NCI-H524 (cell line): ENCODE data around the gene ANO4.

Source experiments
- DNase-seq, 2 experiments: peaks; one replicate each; lab custom pipeline; 2025; lab: John Stamatoyannopoulos, UW

ANO4 gene

DNA sequence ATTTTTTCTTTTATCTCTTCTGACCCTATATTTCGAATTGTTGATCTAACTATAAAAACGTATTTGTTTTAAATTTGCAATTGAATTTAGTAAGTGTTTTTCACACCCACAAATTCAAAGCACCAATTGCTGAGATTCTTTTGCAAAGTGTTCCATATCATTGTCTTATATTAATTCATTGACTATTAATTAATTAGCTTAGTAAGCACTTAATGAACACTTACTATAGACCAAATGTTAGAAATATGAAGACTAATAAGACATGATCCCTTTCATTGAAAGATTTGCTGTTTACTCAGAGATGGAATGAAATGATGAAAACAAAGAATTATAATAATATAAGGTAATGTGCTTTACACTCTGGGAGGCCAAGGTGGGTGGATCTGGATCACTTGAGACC lies 14.2 kb downstream of the ANO4 start:
- DNase-seq = no peak

DNA sequence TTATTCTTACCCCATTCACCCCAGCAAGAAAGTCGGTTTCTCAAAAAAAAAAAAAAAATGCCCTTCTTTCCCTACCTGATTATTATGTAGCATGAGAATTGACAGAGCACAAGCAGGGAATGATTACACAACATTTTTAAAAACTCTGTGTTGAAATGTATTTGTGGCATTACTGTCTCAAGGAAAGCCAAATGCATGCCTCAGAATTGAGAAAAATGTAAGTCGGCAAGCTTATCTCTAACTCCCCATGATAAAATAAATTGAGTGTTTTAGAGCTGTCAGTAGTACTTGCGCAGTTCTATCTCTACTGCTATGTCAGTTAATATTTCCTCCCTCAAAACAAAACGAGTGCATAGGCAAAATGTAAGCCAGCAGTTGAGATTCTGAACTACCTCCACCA lies 25.7 kb downstream of the ANO4 start:
- no peak for DNase-seq

DNA sequence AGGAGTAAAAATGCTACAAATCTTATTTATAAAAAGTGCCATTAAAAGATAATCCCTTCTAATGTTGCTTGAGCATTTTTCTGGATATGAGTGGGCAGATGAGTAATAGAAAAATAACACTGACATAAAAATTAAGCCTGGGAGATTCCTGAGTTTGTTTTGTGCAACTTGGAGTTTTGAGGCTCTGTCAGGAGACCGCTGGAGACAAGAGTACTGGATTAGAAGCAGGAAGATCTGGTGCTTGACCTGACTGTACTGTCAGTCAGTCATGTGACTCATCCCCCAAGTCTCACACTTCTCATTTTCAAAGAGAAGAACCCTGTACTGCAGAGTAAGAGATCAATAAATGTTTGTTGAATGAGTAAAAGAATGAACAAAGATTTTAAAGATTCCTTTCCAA lies 29.4 kb downstream of the ANO4 start:
- no peak for DNase-seq

DNA sequence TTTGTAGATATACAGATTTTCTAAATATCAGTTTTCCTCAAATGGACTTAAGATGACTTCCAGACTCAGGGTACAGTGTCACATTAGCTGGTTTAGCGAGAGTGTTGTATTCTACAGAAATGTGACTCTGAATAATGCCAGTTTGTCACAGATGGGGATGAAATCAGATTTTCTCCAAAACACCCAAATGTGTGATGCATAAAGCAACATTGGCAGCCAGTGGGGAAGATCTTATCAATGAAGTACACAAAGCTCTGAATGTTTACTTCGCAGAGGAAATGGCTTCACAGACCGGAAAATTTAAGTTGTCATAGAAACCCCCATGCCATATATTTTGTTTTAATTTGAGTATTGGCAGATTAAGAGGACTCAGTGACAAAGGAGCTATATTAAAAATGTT lies 29.9 kb downstream of the ANO4 start:
- DNase-seq = no peak

DNA sequence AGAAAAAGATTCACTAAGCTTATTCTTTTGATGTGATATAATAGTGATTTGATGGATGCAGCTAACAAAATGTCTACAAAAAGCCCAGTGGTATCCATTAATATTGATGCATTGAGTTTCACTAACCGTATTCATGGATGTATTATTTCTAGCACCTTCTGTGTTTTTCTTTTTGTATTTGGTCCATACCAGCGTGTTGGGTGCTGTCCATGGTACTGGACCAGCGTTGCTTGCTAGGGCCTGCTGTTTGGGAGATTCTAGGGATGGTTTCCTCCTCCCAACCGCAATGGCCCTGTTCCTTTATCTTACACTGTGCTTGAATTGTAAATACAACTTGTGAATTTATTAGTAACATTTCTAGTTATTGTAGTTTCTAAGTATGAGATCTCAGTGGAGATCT lies 31.7 kb downstream of the ANO4 start:
- DNase-seq = no peak

DNA sequence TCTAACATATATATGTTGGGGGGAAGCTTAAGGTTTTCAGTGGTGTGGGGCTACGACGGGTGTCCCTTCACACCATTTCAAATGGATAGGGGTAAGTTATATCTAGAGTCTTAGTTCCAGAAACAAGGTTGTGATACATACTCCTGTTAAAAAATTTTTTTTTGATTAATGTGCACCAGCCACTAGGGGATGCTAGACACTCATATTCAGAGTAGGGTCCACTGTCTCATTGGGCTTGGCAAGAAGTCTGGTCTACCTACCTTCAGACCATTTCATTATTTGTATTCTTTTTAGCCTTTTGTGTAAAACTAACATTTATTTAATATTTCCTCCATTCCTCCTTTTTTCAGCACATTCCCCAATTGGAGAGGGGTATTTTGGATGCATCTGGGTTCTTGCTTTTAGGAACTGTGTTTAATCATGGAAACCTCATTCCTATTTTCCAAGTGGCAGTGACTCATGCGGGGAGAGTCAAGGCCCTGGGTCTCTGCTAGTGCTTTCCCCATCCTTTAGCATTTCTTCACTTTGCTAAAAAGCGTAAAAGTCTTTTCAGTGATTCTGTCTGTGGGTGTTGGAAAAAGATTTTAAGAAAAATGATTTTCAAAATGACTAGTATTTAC lies 33.4 kb downstream of the ANO4 start:
- DNase-seq = peak; percentile 22 to 60

DNA sequence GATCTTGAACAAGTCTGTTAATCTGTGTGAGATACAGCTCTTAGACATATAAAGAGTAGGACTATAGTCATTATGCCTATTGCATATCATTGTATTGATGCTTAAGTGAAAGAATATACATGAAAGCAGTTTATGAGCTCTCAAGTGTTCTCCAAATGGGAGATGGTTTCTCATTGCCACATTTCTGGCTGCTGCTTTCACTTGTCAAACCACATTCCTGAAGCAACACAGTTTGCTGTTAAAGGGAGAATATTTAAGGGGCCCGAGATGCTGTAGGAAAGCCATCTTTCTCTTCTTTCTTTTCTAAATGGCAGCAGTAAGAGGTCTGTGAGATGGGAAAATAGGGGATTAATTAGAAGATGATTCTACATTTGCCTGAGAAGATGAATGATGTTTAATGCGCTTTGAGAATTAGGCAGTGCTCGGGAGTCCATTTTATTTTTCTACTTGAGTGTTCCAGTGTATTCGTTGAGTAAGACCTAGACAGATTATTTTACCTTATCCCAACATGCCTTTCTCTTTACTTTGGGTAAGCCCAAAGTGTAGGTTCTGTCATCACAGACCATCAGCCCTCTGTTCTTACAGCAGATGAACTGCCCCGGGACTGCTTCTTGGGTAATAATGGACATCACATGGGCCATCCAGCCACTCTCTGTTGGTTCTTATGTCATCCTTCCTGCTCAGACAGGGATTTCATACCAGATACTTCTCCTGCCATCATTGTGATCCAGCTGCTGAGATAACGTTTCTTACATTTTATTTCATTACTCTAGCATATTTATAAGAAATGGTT lies 35.6 kb downstream of the ANO4 start:
- DNase-seq = no peak

DNA sequence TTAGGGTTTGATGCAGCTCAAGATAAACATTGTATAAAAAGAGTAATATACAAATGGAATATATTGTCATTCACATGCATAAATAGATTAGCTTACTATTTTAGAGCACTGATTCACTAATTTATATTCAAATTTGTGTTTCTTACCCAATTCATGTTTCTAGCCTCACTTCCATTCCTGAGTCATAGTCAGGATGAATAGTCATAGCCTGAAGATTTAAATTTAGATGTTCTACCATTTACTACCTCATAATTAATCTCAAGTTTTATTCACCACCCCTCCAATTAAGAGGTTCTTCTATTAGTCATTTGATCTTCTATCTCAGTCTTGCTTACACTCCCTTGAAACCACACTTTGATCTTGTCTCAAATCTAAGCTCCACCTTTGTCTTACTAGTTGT lies 38.7 kb downstream of the ANO4 start:
- DNase-seq = no peak

DNA sequence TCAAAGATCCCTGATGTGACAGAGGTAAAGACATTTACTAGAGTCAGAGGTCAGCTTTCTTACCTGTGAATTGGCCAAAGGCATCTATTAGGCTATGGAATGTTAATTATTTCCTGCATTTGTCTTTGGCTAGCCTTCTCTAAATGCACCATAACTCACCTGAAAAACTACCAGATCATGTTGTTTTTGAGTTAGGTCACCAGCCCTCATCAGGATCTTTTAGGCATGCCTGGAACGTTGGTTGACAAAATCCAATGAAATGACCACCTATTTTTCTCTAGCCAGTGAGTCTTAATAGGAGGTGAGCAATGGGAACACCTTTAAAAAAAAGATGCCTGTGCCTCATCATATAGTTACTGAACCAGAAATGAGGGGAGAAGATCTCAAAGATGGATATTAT lies 46.2 kb downstream of the ANO4 start:
- DNase-seq = no peak

DNA sequence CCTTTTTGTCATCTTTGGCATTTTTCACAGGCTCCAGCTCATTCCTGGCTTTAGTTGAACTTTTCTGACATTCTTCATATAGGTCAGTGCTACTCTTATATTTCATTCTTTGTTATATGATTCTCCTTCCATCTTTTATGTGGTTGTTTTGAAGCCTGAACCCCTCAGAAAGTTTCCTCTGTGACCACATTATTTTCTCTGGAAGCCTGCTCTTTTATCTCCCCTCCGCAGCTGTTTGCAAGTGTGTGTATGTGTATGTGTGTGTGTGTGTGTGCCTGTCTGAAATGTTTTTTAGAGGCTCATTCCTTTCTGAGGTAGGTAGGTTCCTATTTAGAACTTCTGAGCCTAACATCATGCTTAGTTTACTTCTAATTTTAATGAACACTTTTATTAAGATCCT lies 47.6 kb downstream of the ANO4 start:
- DNase-seq = no peak

DNA sequence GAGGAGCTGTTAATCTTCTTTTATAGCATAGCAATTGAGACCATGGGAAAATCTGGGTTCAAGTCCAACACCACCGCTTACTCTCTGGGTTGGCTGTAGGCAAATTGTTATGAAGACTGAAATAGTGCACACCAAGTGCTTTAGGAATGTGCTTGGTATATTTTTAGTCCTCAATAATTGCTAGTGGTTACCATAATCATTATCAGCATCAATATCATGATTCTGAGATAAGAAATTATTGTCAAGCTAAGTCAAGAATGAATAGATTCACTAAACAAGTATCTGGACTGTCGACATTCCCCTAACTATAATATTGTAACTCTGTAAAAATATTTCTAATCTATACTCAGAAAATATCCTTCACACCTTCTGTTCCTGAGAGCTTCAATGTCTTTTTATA lies 48.5 kb downstream of the ANO4 start:
- DNase-seq = no peak

DNA sequence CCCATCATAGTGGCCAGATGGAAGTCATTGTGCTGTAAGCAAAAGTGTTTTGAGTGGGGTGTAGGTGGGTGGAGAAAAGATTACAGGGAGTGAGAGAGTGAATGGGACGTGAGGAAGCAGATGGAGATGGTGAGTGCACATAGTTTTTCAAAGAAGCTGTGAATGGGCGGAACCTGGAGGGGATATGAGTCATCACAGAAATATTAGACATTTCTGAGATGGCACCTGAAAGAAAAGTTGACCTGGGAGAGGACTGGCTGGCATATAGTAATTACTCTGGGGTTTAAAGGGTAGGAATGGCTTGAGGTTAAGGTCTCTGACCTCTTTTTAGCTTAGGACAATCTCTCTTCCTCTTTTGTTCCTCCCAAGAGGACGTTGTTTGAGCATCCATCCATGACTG lies 50.5 kb downstream of the ANO4 start:
- peak; percentile 11 to 55 for DNase-seq

DNA sequence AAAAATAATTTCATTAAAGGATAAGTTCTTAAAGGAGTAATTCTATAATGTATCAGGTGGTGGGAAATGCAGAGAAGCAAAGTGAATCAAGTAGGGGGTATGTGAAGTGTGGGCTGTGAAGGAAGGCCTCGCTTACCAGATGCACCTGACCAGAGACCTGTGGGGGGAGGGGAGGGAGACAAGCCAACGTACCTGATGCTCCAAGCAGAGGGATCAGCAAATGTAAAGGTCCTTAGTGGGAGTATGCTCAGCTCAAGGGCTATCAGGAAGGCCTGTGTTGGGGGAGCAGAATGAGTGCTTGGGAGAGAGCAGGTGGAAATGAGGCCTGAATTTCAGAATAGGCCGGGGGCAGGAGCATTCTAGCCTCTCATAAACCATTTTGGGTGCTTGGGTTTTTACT lies 57.1 kb downstream of the ANO4 start:
- no peak for DNase-seq

DNA sequence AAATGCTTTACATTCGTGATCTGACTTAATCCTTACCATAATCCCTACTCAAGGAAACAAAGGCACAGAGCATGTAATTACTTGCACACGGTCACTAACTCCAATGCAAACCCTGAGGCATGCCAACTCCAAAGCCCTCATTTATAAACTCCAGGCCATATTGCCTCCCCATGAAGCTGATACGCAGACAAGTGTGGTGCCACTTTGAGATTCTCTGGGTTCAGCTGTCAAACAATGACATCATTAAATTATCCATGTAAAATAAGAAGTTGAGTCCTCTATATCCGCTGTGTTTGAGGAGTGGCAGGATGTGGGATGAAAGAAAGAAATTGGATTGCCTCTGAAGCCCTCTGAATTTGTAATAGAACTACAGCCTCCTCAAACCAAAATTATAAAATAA lies 62.8 kb downstream of the ANO4 start:
- peak; percentile 5 to 49 for DNase-seq

DNA sequence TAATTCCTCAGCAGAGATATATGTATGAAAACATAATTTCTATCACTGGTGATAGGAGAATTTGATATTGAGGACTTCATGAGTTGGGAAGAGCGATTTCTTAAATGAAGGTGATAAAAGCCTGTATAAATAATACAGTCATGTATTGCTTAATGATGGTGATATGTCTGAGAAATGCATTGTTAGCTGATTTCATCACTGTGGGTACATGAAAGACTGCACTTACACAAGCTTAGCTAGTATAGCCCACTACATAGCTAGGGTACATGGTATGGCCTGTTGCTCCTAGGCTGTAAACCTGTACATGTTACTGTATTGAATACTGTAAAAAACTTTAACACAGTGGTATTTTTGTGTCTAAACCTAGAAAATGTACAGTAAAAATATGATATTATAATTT lies 63.4 kb downstream of the ANO4 start:
- no peak for DNase-seq

DNA sequence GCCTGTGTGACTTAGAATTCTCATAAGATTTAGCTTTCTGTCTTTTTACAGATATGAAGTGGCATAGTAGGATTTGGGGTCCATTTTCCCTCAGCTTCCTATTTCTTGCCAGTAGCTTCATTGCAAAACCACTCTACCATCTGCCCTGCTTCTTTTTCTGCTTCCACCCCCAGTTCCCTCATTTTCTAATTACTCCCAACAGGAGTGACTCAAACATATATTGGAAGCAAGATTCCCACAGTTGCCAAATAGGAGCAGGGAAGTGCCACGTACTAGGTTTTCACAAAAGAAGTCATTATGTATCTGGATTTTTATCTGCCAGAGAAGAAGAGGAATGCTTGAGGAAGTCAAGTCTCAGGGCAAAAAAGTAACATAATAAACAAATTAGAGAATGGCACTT lies 64.1 kb downstream of the ANO4 start:
- DNase-seq = no peak

DNA sequence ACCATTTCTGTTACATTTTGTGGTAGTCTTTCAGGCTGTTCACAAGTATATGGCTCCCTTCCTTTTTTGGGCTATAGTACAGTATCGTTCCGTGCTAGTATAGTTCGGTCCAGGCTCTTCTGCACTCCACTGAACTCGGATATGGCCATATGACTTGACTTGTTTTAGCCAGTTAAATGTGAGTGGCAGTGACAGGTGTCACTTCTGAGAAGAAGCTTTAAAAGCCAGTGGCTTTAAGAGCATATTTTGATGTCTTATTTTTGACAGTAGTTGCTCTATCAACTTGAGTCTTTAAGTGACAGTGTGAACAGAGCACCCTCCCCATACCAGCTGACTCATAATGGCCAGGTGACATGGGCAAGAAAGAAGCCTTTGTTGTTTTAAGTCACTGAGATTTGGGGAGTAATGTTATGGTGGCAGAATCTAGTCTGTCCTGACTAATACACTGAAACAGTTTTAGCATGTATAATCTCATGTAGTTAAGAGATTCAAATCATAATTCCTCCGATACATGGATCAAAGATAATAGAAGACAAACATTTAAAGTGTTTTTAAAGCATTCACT lies 64.6 kb downstream of the ANO4 start:
- DNase-seq = peak in 1 of 2 experiments; percentile 37

DNA sequence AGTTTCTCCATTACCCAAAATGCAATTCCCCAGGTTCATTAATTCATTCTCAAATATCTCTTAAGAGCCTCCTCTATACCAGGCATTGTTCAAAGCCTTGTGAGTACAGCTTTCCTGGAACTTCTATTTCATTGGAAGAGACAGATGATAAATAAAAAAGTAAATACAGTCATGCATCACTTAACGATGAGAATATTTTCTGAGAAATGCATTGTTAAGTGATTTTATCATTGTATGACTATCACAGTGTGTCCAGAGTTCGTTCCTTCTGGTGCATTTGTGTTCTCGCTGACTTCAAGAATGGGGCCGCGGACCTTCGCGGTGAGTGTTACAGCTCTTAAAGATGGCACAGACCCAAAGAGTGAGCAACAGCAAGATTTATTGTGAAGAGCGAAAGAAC lies 66.0 kb downstream of the ANO4 start:
- no peak for DNase-seq

DNA sequence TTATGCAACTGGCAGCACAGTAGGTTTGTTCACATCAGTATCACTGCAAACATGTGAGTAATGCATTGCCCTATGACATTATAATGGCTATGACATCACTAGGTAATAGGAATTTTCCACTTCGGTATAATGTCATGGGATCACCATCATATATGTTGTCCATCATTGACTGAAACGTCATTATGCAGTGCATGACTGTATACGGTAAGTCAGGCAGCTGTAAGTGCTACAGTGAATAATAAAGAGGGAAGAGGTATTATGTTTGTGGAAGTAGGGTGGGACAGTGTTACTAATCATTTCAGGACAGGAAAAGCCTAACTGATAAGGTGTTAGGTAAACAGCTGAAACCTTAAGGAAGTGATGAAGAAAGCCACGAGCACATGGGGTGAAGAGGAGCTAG lies 68.1 kb downstream of the ANO4 start:
- DNase-seq = no peak

DNA sequence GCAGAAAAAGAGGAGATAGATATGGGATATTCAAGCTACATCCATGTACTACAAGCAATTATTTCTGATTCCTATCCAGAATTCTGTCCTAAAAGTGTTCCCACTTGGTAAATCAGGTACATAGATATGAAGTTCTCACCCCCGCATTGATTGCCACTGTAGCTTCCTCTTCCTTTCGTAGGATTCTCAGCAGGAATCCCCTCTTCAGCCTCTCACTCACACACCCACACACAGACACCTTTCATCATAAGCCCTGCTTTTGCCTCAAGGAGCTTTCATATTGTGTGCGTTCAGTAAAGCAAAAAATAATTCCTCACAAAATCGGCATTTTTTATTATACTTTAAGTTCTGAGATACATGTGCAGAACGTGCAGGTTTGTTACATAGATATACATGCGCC lies 69.8 kb downstream of the ANO4 start:
- no peak for DNase-seq

DNA sequence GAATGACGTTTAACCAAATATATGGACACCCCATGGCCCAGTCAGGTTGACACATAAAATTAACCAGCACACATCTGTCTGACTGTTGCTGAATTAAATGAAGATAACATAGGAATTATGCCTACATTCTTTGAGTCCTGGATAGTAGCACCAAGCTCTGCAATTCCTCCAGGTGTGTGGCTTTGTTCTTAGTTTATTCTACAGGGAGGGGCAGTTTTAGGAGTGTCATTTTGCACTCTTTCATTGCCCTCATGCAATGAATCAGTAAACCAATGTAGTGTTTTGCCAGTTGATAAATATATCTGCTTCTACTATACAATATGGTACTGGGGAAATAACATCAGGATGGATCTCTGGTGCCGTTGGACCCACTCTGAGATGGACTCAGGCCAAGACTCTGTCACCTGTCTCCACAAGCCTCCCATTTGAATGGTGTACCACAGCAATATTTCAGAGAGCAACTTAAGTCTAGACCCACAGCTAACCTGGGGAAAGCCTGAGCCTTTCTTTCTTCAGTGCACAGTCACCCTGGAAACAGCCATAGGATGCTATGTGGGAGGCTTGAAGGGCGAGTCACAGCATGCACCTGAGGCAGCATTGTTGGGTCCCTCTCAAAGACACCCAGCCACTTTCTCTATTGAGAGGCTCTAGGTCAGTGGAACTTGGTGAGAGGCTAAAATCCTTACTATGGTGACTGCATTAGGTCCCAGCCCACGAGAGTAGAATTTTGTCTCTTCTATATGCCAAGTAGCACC lies 73.2 kb downstream of the ANO4 start:
- DNase-seq = no peak

DNA sequence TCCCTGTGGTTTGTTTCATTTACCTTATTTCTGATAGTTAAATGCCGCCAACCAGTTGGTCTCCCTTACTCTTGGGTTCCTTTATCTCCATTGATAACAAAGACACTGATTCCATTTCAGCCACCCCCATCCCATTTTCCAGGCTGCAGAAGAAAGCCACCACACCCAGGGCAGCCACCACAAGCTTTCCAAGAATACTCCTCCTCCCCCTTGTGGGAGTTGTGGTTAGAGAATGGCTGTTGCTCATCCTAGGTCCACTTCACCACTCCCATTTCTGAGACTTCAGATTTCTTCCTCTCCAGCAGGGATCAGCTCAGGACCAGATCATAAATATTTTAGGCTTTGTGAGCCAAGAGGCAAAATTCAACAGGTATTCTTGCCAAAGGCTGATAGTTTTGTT lies 73.9 kb downstream of the ANO4 start:
- DNase-seq = no peak

DNA sequence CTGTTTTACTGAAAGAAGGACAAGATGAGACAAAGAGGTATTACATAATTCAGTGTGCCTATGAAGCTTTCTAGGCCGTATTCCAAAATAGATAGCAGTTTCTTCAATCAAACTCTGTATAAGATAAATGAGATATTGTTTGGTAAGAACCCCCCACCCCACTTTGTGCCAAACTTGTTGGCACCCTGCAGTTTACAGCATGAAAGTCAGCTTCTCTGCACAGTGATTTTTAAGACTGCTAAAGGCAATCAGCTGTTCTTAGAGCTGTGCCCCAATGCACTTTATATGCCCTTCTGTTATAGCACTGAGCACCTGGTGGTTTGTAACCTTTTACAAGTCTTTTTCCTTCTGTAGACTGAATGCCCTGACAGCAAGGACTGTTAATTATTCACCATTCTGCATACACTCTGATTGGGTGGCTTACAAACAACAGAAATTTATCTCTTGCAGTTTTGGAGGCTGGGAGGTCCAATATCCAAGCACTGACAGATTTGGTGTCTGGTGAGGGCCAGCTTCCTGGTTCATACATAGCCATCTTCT lies 76.7 kb downstream of the ANO4 start:
- no peak for DNase-seq
